ENCODE measurements around the gene BLVRB.

The BLVRB gene

GRCh38 chr19:40423938-40424337 lies 41.6 kb downstream of the BLVRB start:
- no peak for DNase-seq
- TF ChIP-seq EZH2 (optimal IDR thresholded peaks at IDR 0.05; ENCODE audit: low read depth, low read length): no peak
- no peak for TF ChIP-seq EZH2phosphoT487 (IDR thresholded peaks at IDR 0.05; ENCODE audit: low read length)
- no peak for TF ChIP-seq CTCF (IDR thresholded peaks at IDR 0.05; ENCODE audit: low read length)
- no peak overlapping the region for H3K9ac ChIP-seq (ENCODE audit: low read length)
- no peaks in the 10 kb centered on the region; the same call in 1 of the 2 replicates for H3K27me3 ChIP-seq (replicated peaks; ENCODE audit: insufficient read depth, low read length)
- no peak overlapping the region for H3K4me3 ChIP-seq (ENCODE audit: low read length)
- H3K4me2 ChIP-seq (ENCODE audit: low read depth, low read length): no peak overlapping the region
- no peaks in the 10 kb centered on the region for H4K20me1 ChIP-seq (ENCODE audit: insufficient read depth, low read length)
- H3F3A ChIP-seq (ENCODE audit: insufficient read depth, low read length): peaks cover 5% of the 10 kb centered on the region
- peaks cover 4% of the 10 kb centered on the region for H3K79me2 ChIP-seq (ENCODE audit: low read length)
- H3K9me2 ChIP-seq (replicated peaks; ENCODE audit: insufficient read depth, low read length): no peaks in the 10 kb centered on the region
- H3K27ac ChIP-seq (ENCODE audit: low read length): no peak overlapping the region
- H3K4me1 ChIP-seq (ENCODE audit: low read length): peaks cover 7% of the 10 kb centered on the region
- no peak overlapping the region for H2AFZ ChIP-seq (ENCODE audit: low read length)
- H3K9me3 ChIP-seq (replicated peaks; ENCODE audit: insufficient read depth, low read length): no peaks in the 10 kb centered on the region
- H3K36me3 ChIP-seq (replicated peaks; ENCODE audit: insufficient read depth, low read length): no peaks in the 10 kb centered on the region

GRCh38 chr19:40422748-40423566 lies 42.6 kb downstream of the BLVRB start:
- Histone ChIP-seq H3K27me3 (replicated peaks; ENCODE audit: insufficient read depth, low read length) (no peaks in the 10 kb centered on the region; the same call in 1 of the 2 replicates), H3K79me2 (ENCODE audit: low read length) (peaks cover 4% of the 10 kb centered on the region), H3K4me1 (ENCODE audit: low read length) (peaks cover 7% of the 10 kb centered on the region), H3K4me2 (ENCODE audit: low read depth, low read length) (no peak overlapping the region), H2AFZ (ENCODE audit: low read length) (no peak overlapping the region), H3K27ac (ENCODE audit: low read length) (no peak overlapping the region), H3K36me3 (replicated peaks; ENCODE audit: insufficient read depth, low read length) (no peaks in the 10 kb centered on the region), H4K20me1 (ENCODE audit: insufficient read depth, low read length) (no peaks in the 10 kb centered on the region), H3K4me3 (ENCODE audit: low read length) (no peak overlapping the region), H3K9ac (ENCODE audit: low read length) (no peak overlapping the region), H3K9me2 (replicated peaks; ENCODE audit: insufficient read depth, low read length) (no peaks in the 10 kb centered on the region), H3F3A (ENCODE audit: insufficient read depth, low read length) (peaks cover 5% of the 10 kb centered on the region), H3K9me3 (replicated peaks; ENCODE audit: insufficient read depth, low read length) (no peaks in the 10 kb centered on the region)
- no peak for DNase-seq
- TF ChIP-seq EZH2phosphoT487 (IDR thresholded peaks at IDR 0.05; ENCODE audit: low read length) (no peak), CTCF (IDR thresholded peaks at IDR 0.05; ENCODE audit: low read length) (no peak), EZH2 (optimal IDR thresholded peaks at IDR 0.05; ENCODE audit: low read depth, low read length) (no peak)

GRCh38 chr19:40421993-40422747 lies 43.4 kb downstream of the BLVRB start:
- no peak overlapping the region for H3K4me3 ChIP-seq (ENCODE audit: low read length)
- no peaks in the 10 kb centered on the region for H4K20me1 ChIP-seq (ENCODE audit: insufficient read depth, low read length)
- no peak overlapping the region for H3K9ac ChIP-seq (ENCODE audit: low read length)
- peaks cover 4% of the 10 kb centered on the region for H3K79me2 ChIP-seq (ENCODE audit: low read length)
- no peaks in the 10 kb centered on the region for H3K9me2 ChIP-seq (replicated peaks; ENCODE audit: insufficient read depth, low read length)
- peaks cover 5% of the 10 kb centered on the region for H3F3A ChIP-seq (ENCODE audit: insufficient read depth, low read length)
- H3K4me1 ChIP-seq (ENCODE audit: low read length): peaks cover 7% of the 10 kb centered on the region
- H3K27me3 ChIP-seq (replicated peaks; ENCODE audit: insufficient read depth, low read length): no peaks in the 10 kb centered on the region; the same call in 1 of the 2 replicates
- TF ChIP-seq CTCF (IDR thresholded peaks at IDR 0.05; ENCODE audit: low read length): no peak
- no peak for TF ChIP-seq EZH2 (optimal IDR thresholded peaks at IDR 0.05; ENCODE audit: low read depth, low read length)
- no peak for TF ChIP-seq EZH2phosphoT487 (IDR thresholded peaks at IDR 0.05; ENCODE audit: low read length)
- H3K9me3 ChIP-seq (replicated peaks; ENCODE audit: insufficient read depth, low read length): no peaks in the 10 kb centered on the region
- H2AFZ ChIP-seq (ENCODE audit: low read length): no peak overlapping the region
- peak overlapping the region; percentile 95; the same call in 1 of the 2 replicates for H3K4me2 ChIP-seq (ENCODE audit: low read depth, low read length)
- no peak overlapping the region for H3K27ac ChIP-seq (ENCODE audit: low read length)
- no peak for DNase-seq
- H3K36me3 ChIP-seq (replicated peaks; ENCODE audit: insufficient read depth, low read length): no peaks in the 10 kb centered on the region
